Nephron (organoid): Measurements from ENCODE around the gene FKBP2.

ENCODE experiments used
- H3K27ac Mint-ChIP-seq, 3 experiments: 2 replicates each; pipeline ENCODE4 v1.8.0; 2020; ENCODE audit warnings: mixed read lengths in 3 of 3, mild to moderate bottlenecking in 2 of 3, moderate library complexity in 1 of 3
- H3K27me3 Mint-ChIP-seq: 2 replicates; pipeline ENCODE4 v1.8.0; 2021; ENCODE audit warnings: low read depth, mild to moderate bottlenecking, moderate library complexity, mixed read lengths
- H3K36me3 Mint-ChIP-seq: 2 replicates; pipeline ENCODE4 v1.8.0; 2020; ENCODE audit warnings: low read depth, mixed read lengths
- H3K4me1 Mint-ChIP-seq: 2 replicates; pipeline ENCODE4 v1.8.0; 2020; ENCODE audit warnings: mixed read lengths
- H3K4me3 Mint-ChIP-seq, 3 experiments: 2 replicates each; pipeline ENCODE4 v1.8.0; 2020; ENCODE audit warnings: mild to moderate bottlenecking in 3 of 3, mixed read lengths in 3 of 3, moderate library complexity in 2 of 3
- H3K9me3 Mint-ChIP-seq: 2 replicates; pipeline ENCODE4 v1.8.0; 2020; ENCODE audit warnings: mixed read lengths
- CTCF ChIP-seq, 3 experiments: fragments of 200-600 bp; sonication (generic); IDR thresholded peaks; one replicate each; pipeline ENCODE4 v1.5.0; 2021; ENCODE audit warnings: antibody characterized with exemption in 3 of 3; ENCODE audit not compliant: unreplicated experiment in 3 of 3

The FKBP2 gene

GRCh38 chr11:64220798-64221197 is 20.1 kb upstream of the FKBP2 start:
- H3K27ac Mint-ChIP-seq, result no peak overlapping the region
- H3K9me3 Mint-ChIP-seq, result no peaks in the 10 kb centered on the region
- no peak for TF ChIP-seq CTCF (IDR thresholded peaks at IDR 0.05; ENCODE audit: unreplicated experiment in 3 of 3)
- H3K4me3 Mint-ChIP-seq, result no peak overlapping the region
- H3K27me3 Mint-ChIP-seq, result no peaks in the 10 kb centered on the region
- no peaks in the 10 kb centered on the region for H3K36me3 Mint-ChIP-seq
- H3K4me1 Mint-ChIP-seq, result peaks cover 5% of the 10 kb centered on the region

GRCh38 chr11:64222651-64223000 is 18.3 kb upstream of the FKBP2 start:
- Mint-ChIP-seq H3K36me3 (no peaks in the 10 kb centered on the region), H3K9me3 (no peaks in the 10 kb centered on the region), H3K4me1 (peaks cover 13% of the 10 kb centered on the region), H3K27me3 (no peaks in the 10 kb centered on the region), H3K4me3 (no peak overlapping the region), H3K27ac (no peak overlapping the region)
- TF ChIP-seq CTCF (IDR thresholded peaks at IDR 0.05; ENCODE audit: unreplicated experiment in 3 of 3), result no peak

- peaks cover 15% of the 10 kb centered on the region for H3K4me1 Mint-ChIP-seq
- H3K9me3 Mint-ChIP-seq, result no peaks in the 10 kb centered on the region
- no peaks in the 10 kb centered on the region for H3K27me3 Mint-ChIP-seq
- H3K36me3 Mint-ChIP-seq, result no peaks in the 10 kb centered on the region
- H3K4me3 Mint-ChIP-seq, result no peak overlapping the region
- no peak overlapping the region for H3K27ac Mint-ChIP-seq
- TF ChIP-seq CTCF (IDR thresholded peaks at IDR 0.05; ENCODE audit: unreplicated experiment in 3 of 3), result no peak
Observed at GRCh38 chr11:64223001-64223651, 17.8 kb upstream of the FKBP2 start.

- Mint-ChIP-seq H3K27me3 (no peaks in the 10 kb centered on the region), H3K36me3 (no peaks in the 10 kb centered on the region), H3K4me1 (peaks cover 15% of the 10 kb centered on the region), H3K9me3 (no peaks in the 10 kb centered on the region), H3K4me3 (peak overlapping the region; percentile 87 to 91 (median 90)), H3K27ac (peak overlapping the region in 1 of 3 experiments; percentile 32)
- TF ChIP-seq CTCF (IDR thresholded peaks at IDR 0.05; ENCODE audit: unreplicated experiment in 3 of 3), result no peak
Observed at GRCh38 chr11:64224151-64224890, 16.6 kb upstream of the FKBP2 start.

- no peaks in the 10 kb centered on the region for H3K36me3 Mint-ChIP-seq
- no peaks in the 10 kb centered on the region for H3K27me3 Mint-ChIP-seq
- H3K4me3 Mint-ChIP-seq, result peak overlapping the region; percentile 87 to 91 (median 90)
- peak overlapping the region in 2 of 3 experiments; percentile 84 to 85 for H3K27ac Mint-ChIP-seq
- peaks cover 22% of the 10 kb centered on the region for H3K4me1 Mint-ChIP-seq
- no peaks in the 10 kb centered on the region for H3K9me3 Mint-ChIP-seq
- TF ChIP-seq CTCF (IDR thresholded peaks at IDR 0.05; ENCODE audit: unreplicated experiment in 3 of 3), result no peak
Observed at GRCh38 chr11:64224891-64225607, 15.8 kb upstream of the FKBP2 start.
